Adrenal gland (tissue), 5 donors: ENCODE measurements around the gene NMB.

Experiments
- POLR2A ChIP-seq, 2 donors: fragments of 450-650 bp; IDR thresholded peaks; one replicate each; pipeline ENCODE4 v1.6.1; 2017; ENCODE audit warnings: antibody characterized with exemption in 2 of 2, mild to moderate bottlenecking in 2 of 2, moderate library complexity in 1 of 2
- TF ChIP-seq, protein P1 (sequence below), 6 experiments: fragments of 450-650 bp in 4 of 6; fragments of 200-600 bp in 2 of 6; sonication (generic) in 1 of 6; IDR thresholded peaks; 1 replicate in 5 of 6; 2 replicates in 1 of 6; pipeline versions ENCODE4 v1.5.1 to v1.8.0; 2016 to 2021; ENCODE audit warnings: antibody characterized with exemption in 6 of 6, mild to moderate bottlenecking in 2 of 6, moderate library complexity in 1 of 6
- donor health status: DM: no; HTN: no; CAD: no.

DNA sequence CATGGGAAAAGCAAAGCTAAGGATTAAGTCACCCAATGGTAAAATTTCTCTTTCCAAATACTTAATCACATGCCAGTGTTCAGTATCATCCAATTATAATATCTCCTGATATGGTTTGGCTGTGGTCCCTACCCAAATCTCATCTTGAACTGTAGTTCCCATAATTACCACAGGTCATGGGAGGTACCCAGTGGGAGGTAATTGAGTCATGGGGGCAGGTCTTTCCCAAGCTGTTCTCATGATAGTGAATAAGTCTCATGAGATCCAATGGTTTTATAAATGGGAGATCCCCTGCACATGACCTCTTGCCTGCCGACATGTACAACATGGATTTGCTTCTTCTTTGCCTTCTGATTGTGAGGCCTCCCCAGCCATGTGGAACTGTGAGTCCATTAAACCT is 26.1 kb upstream of the NMB start:
- TF ChIP-seq, protein P1, sequence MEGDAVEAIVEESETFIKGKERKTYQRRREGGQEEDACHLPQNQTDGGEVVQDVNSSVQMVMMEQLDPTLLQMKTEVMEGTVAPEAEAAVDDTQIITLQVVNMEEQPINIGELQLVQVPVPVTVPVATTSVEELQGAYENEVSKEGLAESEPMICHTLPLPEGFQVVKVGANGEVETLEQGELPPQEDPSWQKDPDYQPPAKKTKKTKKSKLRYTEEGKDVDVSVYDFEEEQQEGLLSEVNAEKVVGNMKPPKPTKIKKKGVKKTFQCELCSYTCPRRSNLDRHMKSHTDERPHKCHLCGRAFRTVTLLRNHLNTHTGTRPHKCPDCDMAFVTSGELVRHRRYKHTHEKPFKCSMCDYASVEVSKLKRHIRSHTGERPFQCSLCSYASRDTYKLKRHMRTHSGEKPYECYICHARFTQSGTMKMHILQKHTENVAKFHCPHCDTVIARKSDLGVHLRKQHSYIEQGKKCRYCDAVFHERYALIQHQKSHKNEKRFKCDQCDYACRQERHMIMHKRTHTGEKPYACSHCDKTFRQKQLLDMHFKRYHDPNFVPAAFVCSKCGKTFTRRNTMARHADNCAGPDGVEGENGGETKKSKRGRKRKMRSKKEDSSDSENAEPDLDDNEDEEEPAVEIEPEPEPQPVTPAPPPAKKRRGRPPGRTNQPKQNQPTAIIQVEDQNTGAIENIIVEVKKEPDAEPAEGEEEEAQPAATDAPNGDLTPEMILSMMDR (IDR thresholded peaks at IDR 0.05), result no peak
- TF ChIP-seq POLR2A (IDR thresholded peaks at IDR 0.05), result no peak
